ENCODE data around the gene FOSL1.

Gene FOSL1

GRCh38 chr11:65859812-65860277, 40.3 kb downstream of the FOSL1 start:
- Histone ChIP-seq H3K4me1 (ENCODE audit: control insufficient read depth, insufficient read depth, low read length) (peaks cover 14% of the 10 kb centered on the region), H3K4me3 (ENCODE audit: low read depth, low read length) (peak overlapping the region; percentile 92), H3K27ac (ENCODE audit: low read depth, low read length) (peak overlapping the region; percentile 92), H3K9ac (ENCODE audit: low read length) (peak overlapping the region; percentile 98), H3K36me3 (ENCODE audit: control insufficient read depth, insufficient read depth, low read length) (peaks cover 52% of the 10 kb centered on the region), H3K9me3 (ENCODE audit: control insufficient read depth, insufficient read depth, low read depth, low read length) (no peaks in the 10 kb centered on the region), H3K27me3 (ENCODE audit: control insufficient read depth, insufficient read depth, low read length) (no peaks in the 10 kb centered on the region)

- no peaks in the 10 kb centered on the region for H3K27me3 ChIP-seq (ENCODE audit: control insufficient read depth, insufficient read depth, low read length)
- peak overlapping the region; percentile 92 for H3K4me3 ChIP-seq (ENCODE audit: low read depth, low read length)
- H3K9ac ChIP-seq (ENCODE audit: low read length): peak overlapping the region; percentile 98
- peak overlapping the region; percentile 92 for H3K27ac ChIP-seq (ENCODE audit: low read depth, low read length)
- H3K36me3 ChIP-seq (ENCODE audit: control insufficient read depth, insufficient read depth, low read length): peaks cover 52% of the 10 kb centered on the region
- H3K4me1 ChIP-seq (ENCODE audit: control insufficient read depth, insufficient read depth, low read length): peaks cover 14% of the 10 kb centered on the region
- no peaks in the 10 kb centered on the region for H3K9me3 ChIP-seq (ENCODE audit: control insufficient read depth, insufficient read depth, low read depth, low read length)
Observed at GRCh38 chr11:65859095-65859811, 40.9 kb downstream of the FOSL1 start.

- peaks cover 52% of the 10 kb centered on the region for H3K36me3 ChIP-seq (ENCODE audit: control insufficient read depth, insufficient read depth, low read length)
Observed at GRCh38 chr11:65858681-65859087, 41.5 kb downstream of the FOSL1 start.

GRCh38 chr11:65857853-65858680, 42.1 kb downstream of the FOSL1 start, which contains the start of gene CFL1:
Gene CFL1, minus strand, starts transcription at chr11:65858180. Its CDS starts 81 bp downstream, at chr11:65858099.
- H3K9me3 ChIP-seq (ENCODE audit: control insufficient read depth, insufficient read depth, low read depth, low read length): no peaks in the 10 kb centered on the region
- no peaks in the 10 kb centered on the region for H3K27me3 ChIP-seq (ENCODE audit: control insufficient read depth, insufficient read depth, low read length)
- peak within 1 kb of the TSS; percentile 95 for H3K27ac ChIP-seq (ENCODE audit: low read depth, low read length)
- H3K4me1 ChIP-seq (ENCODE audit: control insufficient read depth, insufficient read depth, low read length): peaks cover 14% of the 10 kb centered on the region
- H3K36me3 ChIP-seq (ENCODE audit: control insufficient read depth, insufficient read depth, low read length): peaks cover 52% of the 10 kb centered on the region
- H3K9ac ChIP-seq (ENCODE audit: low read length): peak within 1 kb of the TSS; percentile 99
- peak within 1 kb of the TSS; percentile 92 for H3K4me3 ChIP-seq (ENCODE audit: low read depth, low read length)

More at GRCh38 chr11:65858681-65859087, 41.5 kb downstream of the FOSL1 start:
- no peaks in the 10 kb centered on the region for H3K27me3 ChIP-seq (ENCODE audit: control insufficient read depth, insufficient read depth, low read length)
- H3K27ac ChIP-seq (ENCODE audit: low read depth, low read length): peak overlapping the region; percentile 92
- H3K4me3 ChIP-seq (ENCODE audit: low read depth, low read length): peak overlapping the region; percentile 92
- peaks cover 14% of the 10 kb centered on the region for H3K4me1 ChIP-seq (ENCODE audit: control insufficient read depth, insufficient read depth, low read length)
- H3K9ac ChIP-seq (ENCODE audit: low read length): peak overlapping the region; percentile 93
- no peaks in the 10 kb centered on the region for H3K9me3 ChIP-seq (ENCODE audit: control insufficient read depth, insufficient read depth, low read depth, low read length)

- no peaks in the 10 kb centered on the region for H3K9me3 ChIP-seq (ENCODE audit: control insufficient read depth, insufficient read depth, low read depth, low read length)
- H3K27ac ChIP-seq (ENCODE audit: low read depth, low read length): peak overlapping the region; percentile 95
- peak overlapping the region; percentile 92 for H3K4me3 ChIP-seq (ENCODE audit: low read depth, low read length)
- H3K4me1 ChIP-seq (ENCODE audit: control insufficient read depth, insufficient read depth, low read length): peaks cover 14% of the 10 kb centered on the region
- H3K36me3 ChIP-seq (ENCODE audit: control insufficient read depth, insufficient read depth, low read length): peaks cover 52% of the 10 kb centered on the region
- H3K9ac ChIP-seq (ENCODE audit: low read length): peak overlapping the region; percentile 99
- H3K27me3 ChIP-seq (ENCODE audit: control insufficient read depth, insufficient read depth, low read length): no peaks in the 10 kb centered on the region
Observed at GRCh38 chr11:65857500-65857852, 42.7 kb downstream of the FOSL1 start.

GRCh38 chr11:65856689-65857499, 43.3 kb downstream of the FOSL1 start:
- Histone ChIP-seq H3K4me1 (ENCODE audit: control insufficient read depth, insufficient read depth, low read length) (peaks cover 12% of the 10 kb centered on the region), H3K36me3 (ENCODE audit: control insufficient read depth, insufficient read depth, low read length) (peaks cover 52% of the 10 kb centered on the region), H3K9me3 (ENCODE audit: control insufficient read depth, insufficient read depth, low read depth, low read length) (no peaks in the 10 kb centered on the region), H3K4me3 (ENCODE audit: low read depth, low read length) (peak overlapping the region; percentile 92), H3K27ac (ENCODE audit: low read depth, low read length) (peak overlapping the region; percentile 95), H3K27me3 (ENCODE audit: control insufficient read depth, insufficient read depth, low read length) (no peaks in the 10 kb centered on the region), H3K9ac (ENCODE audit: low read length) (peak overlapping the region; percentile 99)

GRCh38 chr11:65855927-65856363, 44.2 kb downstream of the FOSL1 start:
- Histone ChIP-seq H3K9ac (ENCODE audit: low read length) (peak overlapping the region; percentile 99), H3K4me3 (ENCODE audit: low read depth, low read length) (peak overlapping the region; percentile 92), H3K36me3 (ENCODE audit: control insufficient read depth, insufficient read depth, low read length) (peaks cover 54% of the 10 kb centered on the region), H3K4me1 (ENCODE audit: control insufficient read depth, insufficient read depth, low read length) (0 out of 2 replicates have a peak, but pooled peaks cover 5% of the 10 kb centered on the region), H3K27ac (ENCODE audit: low read depth, low read length) (no peak overlapping the region), H3K9me3 (ENCODE audit: control insufficient read depth, insufficient read depth, low read depth, low read length) (peaks cover 4% of the 10 kb centered on the region; the same call in 1 of the 2 replicates), H3K27me3 (ENCODE audit: control insufficient read depth, insufficient read depth, low read length) (no peaks in the 10 kb centered on the region)

GRCh38 chr11:65854852-65855837, 45.0 kb downstream of the FOSL1 start:
- H3K27me3 ChIP-seq (ENCODE audit: control insufficient read depth, insufficient read depth, low read length): no peaks in the 10 kb centered on the region
- no peak overlapping the region for H3K9ac ChIP-seq (ENCODE audit: low read length)
- no peak overlapping the region for H3K27ac ChIP-seq (ENCODE audit: low read depth, low read length)
- 0 out of 2 replicates have a peak, but pooled peaks cover 5% of the 10 kb centered on the region for H3K4me1 ChIP-seq (ENCODE audit: control insufficient read depth, insufficient read depth, low read length)
- peaks cover 54% of the 10 kb centered on the region for H3K36me3 ChIP-seq (ENCODE audit: control insufficient read depth, insufficient read depth, low read length)
- peaks cover 4% of the 10 kb centered on the region; the same call in 1 of the 2 replicates for H3K9me3 ChIP-seq (ENCODE audit: control insufficient read depth, insufficient read depth, low read depth, low read length)
- no peak overlapping the region for H3K4me3 ChIP-seq (ENCODE audit: low read depth, low read length)

- Histone ChIP-seq H3K27me3 (ENCODE audit: control insufficient read depth, insufficient read depth, low read length) (no peaks in the 10 kb centered on the region), H3K9me3 (ENCODE audit: control insufficient read depth, insufficient read depth, low read depth, low read length) (peaks cover 4% of the 10 kb centered on the region; the same call in 1 of the 2 replicates), H3K27ac (ENCODE audit: low read depth, low read length) (no peak overlapping the region), H3K4me1 (ENCODE audit: control insufficient read depth, insufficient read depth, low read length) (0 out of 2 replicates have a peak, but pooled peaks cover 8% of the 10 kb centered on the region), H3K9ac (ENCODE audit: low read length) (no peak overlapping the region), H3K36me3 (ENCODE audit: control insufficient read depth, insufficient read depth, low read length) (peaks cover 54% of the 10 kb centered on the region), H3K4me3 (ENCODE audit: low read depth, low read length) (no peak overlapping the region)
Observed at GRCh38 chr11:65854161-65854592, 46.0 kb downstream of the FOSL1 start.
